Endodermal cell (in vitro differentiated cells): ENCODE measurements around the gene ECE1. TPM values are rescaled to one million over a fixed set of nuclear protein-coding genes. Genes with fewer than 3 reads are reported as not detected.

ENCODE experiments used
- DNase-seq: peaks from one replicate; pipeline ENCODE4 v3.0.0-alpha.2; 2017
- H3K27ac ChIP-seq: 2 replicates; pipeline ENCODE4 v1.5.1; 2013; ENCODE audit warnings: mild to moderate bottlenecking, low read depth, low read length, moderate library complexity
- H3K27me3 ChIP-seq: 2 replicates; pipeline ENCODE4 v1.6.1; 2013; ENCODE audit warnings: mild to moderate bottlenecking, low read length, moderate library complexity; ENCODE audit not compliant: insufficient read depth, control insufficient read depth, poor library complexity, severe bottlenecking
- H3K36me3 ChIP-seq: 2 replicates; pipeline ENCODE4 v1.7.0; 2013; ENCODE audit warnings: mild to moderate bottlenecking, low read length, moderate library complexity; ENCODE audit not compliant: control insufficient read depth, insufficient read depth
- H3K4me1 ChIP-seq: one replicate; pipeline ENCODE4 v1.7.0; 2013; ENCODE audit warnings: low read length; ENCODE audit not compliant: control insufficient read depth, insufficient read depth
- H3K4me3 ChIP-seq: 2 replicates; pipeline ENCODE4 v1.5.1; 2013; ENCODE audit warnings: mild to moderate bottlenecking, low read length, moderate library complexity
- H3K9ac ChIP-seq: 2 replicates; pipeline ENCODE4 v1.6.1; 2013; ENCODE audit warnings: mild to moderate bottlenecking, low read length, moderate library complexity; ENCODE audit not compliant: poor library complexity, severe bottlenecking; ENCODE audit errors: extremely low read depth
- H3K9me3 ChIP-seq: 2 replicates; pipeline ENCODE4 v1.6.1; 2013; ENCODE audit warnings: mild to moderate bottlenecking, low read length, moderate library complexity; ENCODE audit not compliant: control insufficient read depth
- H3K27ac Mint-ChIP-seq: 2 replicates; pipeline ENCODE4 v1.8.0; 2020; ENCODE audit warnings: mixed read lengths
- H3K27me3 Mint-ChIP-seq: 2 replicates; pipeline ENCODE4 v1.8.0; 2021; ENCODE audit warnings: mild to moderate bottlenecking, mixed read lengths; ENCODE audit not compliant: insufficient read depth
- H3K36me3 Mint-ChIP-seq: 2 replicates; pipeline ENCODE4 v1.8.0; 2020; ENCODE audit warnings: low read depth, mixed read lengths
- H3K4me1 Mint-ChIP-seq: 2 replicates; pipeline ENCODE4 v1.8.0; 2020; ENCODE audit warnings: mixed read lengths
- H3K4me3 Mint-ChIP-seq: 2 replicates; pipeline ENCODE4 v1.8.0; 2020; ENCODE audit warnings: mild to moderate bottlenecking, moderate library complexity, mixed read lengths
- H3K9me3 Mint-ChIP-seq: 2 replicates; pipeline ENCODE4 v1.8.0; 2020; ENCODE audit warnings: mild to moderate bottlenecking, mixed read lengths
- CTCF ChIP-seq: fragments of 200-600 bp; sonication (generic); conservative IDR thresholded peaks from 2 replicates; pipeline ENCODE4 v1.5.0; 2021; ENCODE audit warnings: antibody characterized with exemption, mild to moderate bottlenecking
- WGBS, 2 experiments: methylation state at CpG; one replicate each; pipeline versions ENCODE4 v1.1.5 to v1.1.7; 2013; ENCODE audit warnings: missing lambda C conversion rate in 2 of 2, mixed read lengths in 1 of 2; ENCODE audit not compliant: insufficient coverage in 1 of 2, insufficient read length in 1 of 2; 5-methylcytosine and 5-hydroxymethylcytosine counted together
- total RNA-seq, 2 donors: library from RNA; stranded (reverse); fragmentation: NEBNext Ultra II Directional in 1 of 2; extraction: Animal tissue kit (Norgen Biotek cat#: 25700) in 1 of 2; gene quantifications; 2 replicates in 1 of 2; 3 replicates in 1 of 2; pipeline ENCODE4 v1.2.1, GENCODE V29; 2021

Gene ECE1
- total RNA-seq, 2 donors from 2014 or later = 47.8 to 57.9 TPM

DNA sequence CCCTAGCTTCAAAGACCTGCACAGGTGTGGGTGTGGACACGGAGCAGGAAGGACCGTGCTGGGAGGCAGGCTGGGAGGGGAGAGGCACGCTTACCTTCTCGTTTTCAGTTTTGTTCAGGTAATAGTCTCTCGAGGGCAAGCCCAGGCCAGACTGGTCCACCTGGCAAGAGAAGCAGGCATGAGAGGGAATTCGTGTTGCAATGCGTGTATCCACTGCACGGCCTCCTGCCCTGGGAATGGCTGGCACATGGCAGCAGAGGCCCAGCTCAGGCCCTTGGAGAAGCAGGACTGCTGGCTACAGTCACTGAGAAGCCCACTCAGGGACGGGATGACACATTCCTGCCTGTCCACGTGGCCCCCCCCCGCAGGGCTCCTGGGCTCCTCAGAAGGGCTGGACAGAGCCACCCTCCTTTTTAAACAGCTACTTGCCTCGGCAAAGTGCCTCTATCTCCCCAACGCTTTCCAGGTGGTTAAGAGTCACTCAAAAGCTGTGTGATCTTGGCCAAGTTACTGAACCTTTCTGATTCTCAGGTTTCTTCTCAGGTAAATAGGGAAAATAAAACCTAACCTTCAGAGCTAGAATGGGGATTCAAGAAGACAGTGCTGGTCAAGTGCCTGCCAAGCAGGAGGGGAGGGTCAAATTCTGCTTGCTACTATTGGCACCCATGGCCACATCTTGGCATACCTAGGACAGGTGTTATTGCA is 32.7 kb downstream of the ECE1 start:
- Histone ChIP-seq H3K9ac (no peak overlapping the region), H3K9me3 (no peaks in the 10 kb centered on the region), H3K4me1 (peaks cover 4% of the 10 kb centered on the region), H3K27ac (no peak overlapping the region), H3K36me3 (peaks cover 9% of the 10 kb centered on the region), H3K4me3 (no peak overlapping the region), H3K27me3 (no peaks in the 10 kb centered on the region)
- Mint-ChIP-seq H3K4me1 (peaks cover 8% of the 10 kb centered on the region), H3K36me3 (peaks cover 39% of the 10 kb centered on the region), H3K4me3 (no peak overlapping the region), H3K27me3 (no peaks in the 10 kb centered on the region), H3K9me3 (no peaks in the 10 kb centered on the region), H3K27ac (no peak overlapping the region)
- TF ChIP-seq CTCF = no peak
- no peak for DNase-seq
- WGBS, 2 experiments = 91 to 95% methylated on average over 6 to 13 of the region's 13 CpGs

DNA sequence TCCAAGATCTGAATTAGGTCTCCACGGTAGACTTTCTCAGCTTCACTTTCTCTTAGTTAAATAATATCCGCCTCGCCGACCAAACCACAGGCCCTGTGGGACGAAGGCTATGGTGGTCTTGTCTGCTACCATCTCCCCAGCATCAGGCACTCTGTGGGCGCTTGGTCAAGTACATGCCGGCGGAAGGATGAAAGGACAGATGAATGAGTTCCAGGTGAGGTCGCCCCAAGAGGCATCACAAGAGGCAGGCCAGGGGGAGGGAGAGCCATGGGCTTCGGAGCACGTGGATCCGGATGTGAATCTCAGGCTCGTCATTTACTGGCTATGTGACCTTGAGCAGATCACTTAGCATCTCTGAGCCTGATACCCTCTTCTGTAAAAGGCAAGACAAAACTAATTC is 33.5 kb downstream of the ECE1 start:
- Mint-ChIP-seq H3K36me3 (peaks cover 44% of the 10 kb centered on the region), H3K4me1 (peaks cover under 1% of the 10 kb centered on the region), H3K9me3 (no peaks in the 10 kb centered on the region), H3K4me3 (no peak overlapping the region), H3K27me3 (no peaks in the 10 kb centered on the region), H3K27ac (peak overlapping the region; percentile 28)
- no peaks in the 10 kb centered on the region for H3K4me1 ChIP-seq
- WGBS, 2 experiments = 92 to 98% methylated on average over 10 to 13 of the region's 13 CpGs
- no peak overlapping the region for H3K9ac ChIP-seq
- no peak for DNase-seq
- no peaks in the 10 kb centered on the region for H3K9me3 ChIP-seq
- no peak overlapping the region for H3K27ac ChIP-seq
- TF ChIP-seq CTCF = no peak
- no peak overlapping the region for H3K4me3 ChIP-seq
- H3K36me3 ChIP-seq = peaks cover 9% of the 10 kb centered on the region
- H3K27me3 ChIP-seq = no peaks in the 10 kb centered on the region

DNA sequence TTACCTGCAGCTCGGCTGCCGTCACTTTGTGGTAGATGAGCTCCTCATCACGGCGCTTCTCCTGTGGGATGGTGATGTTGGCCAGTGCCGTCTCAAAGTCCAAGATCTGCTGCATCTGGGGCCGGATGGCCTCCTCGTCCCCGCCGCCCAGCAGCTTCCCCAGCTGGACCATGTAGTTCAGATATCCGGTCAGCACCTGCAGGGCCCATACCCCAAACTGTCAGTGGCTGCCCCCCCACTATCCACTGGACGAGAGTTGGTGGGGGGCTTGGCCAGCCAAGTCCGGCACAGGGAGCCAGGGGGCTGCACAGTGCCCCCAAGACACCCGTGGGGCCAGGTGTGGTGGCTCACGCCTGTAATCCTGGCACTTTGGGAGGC is 34.3 kb downstream of the ECE1 start:
- no peak for DNase-seq
- Histone ChIP-seq H3K9ac (no peak overlapping the region), H3K9me3 (no peaks in the 10 kb centered on the region), H3K4me1 (no peaks in the 10 kb centered on the region), H3K27me3 (no peaks in the 10 kb centered on the region), H3K4me3 (no peak overlapping the region), H3K36me3 (peaks cover 9% of the 10 kb centered on the region), H3K27ac (no peak overlapping the region)
- no peaks in the 10 kb centered on the region for H3K9me3 Mint-ChIP-seq
- H3K4me1 Mint-ChIP-seq = no peaks in the 10 kb centered on the region
- peaks cover 45% of the 10 kb centered on the region for H3K36me3 Mint-ChIP-seq
- no peak overlapping the region for H3K27ac Mint-ChIP-seq
- no peaks in the 10 kb centered on the region for H3K27me3 Mint-ChIP-seq
- TF ChIP-seq CTCF = no peak
- H3K4me3 Mint-ChIP-seq = no peak overlapping the region
- WGBS, 2 experiments = 92 to 98% methylated on average over 12 to 14 of the region's 14 CpGs
